Activated naive CD4-positive, alpha-beta T cell treated with Interleukin-2 at 50 U/mL for 16 hours (primary cell): ENCODE results near the gene MAD1L1.
"Not testable (repeated sequence)": the region's sequence is repeated elsewhere in the genome, so short reads cannot be mapped to it uniquely, and the experiment has no call there.

Source experiments
- DNase-seq: peaks from one replicate; pipeline ENCODE4 v3.0.0-alpha.2; 2020

MAD1L1 gene

DNA sequence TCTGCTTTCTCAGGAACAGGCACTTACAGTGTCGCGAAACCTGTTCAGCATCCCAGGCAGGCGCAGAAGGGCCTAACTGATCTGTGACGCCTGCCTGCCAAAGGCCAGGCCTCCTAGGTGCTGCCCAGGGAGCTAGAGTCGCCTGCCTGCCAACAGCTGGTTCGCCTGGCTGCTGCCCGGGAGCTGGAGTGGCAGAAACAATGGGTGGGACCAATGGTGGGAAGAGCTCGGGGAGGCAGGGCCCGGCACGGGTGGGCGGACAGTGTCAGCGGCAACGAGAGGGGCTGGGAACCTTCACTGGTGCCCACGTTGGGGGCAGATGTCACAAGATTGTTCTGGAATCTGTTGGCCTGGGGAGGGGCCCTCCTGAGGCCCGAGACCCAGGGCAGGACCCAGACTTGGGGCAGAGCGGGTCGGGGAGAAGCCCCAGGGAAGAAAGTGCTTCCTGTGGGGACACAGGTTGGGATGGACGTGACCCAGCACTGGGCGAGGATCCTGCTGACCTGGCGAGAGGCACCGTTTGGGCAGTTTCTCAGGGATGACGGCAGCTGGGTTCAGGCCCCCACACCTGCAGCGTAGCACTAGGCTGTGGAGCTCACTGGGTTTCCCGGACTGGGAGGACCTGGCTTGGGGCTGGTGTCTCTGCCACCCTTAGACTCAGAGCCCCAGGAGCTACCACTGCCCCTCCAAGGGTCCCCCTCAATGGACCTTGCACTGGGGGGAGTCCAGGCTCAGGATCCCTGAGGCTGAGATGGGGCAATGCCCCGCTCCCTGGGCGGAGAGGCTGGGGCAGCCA, 380.8 kb downstream of the MAD1L1 start:
- no peak for DNase-seq

DNA sequence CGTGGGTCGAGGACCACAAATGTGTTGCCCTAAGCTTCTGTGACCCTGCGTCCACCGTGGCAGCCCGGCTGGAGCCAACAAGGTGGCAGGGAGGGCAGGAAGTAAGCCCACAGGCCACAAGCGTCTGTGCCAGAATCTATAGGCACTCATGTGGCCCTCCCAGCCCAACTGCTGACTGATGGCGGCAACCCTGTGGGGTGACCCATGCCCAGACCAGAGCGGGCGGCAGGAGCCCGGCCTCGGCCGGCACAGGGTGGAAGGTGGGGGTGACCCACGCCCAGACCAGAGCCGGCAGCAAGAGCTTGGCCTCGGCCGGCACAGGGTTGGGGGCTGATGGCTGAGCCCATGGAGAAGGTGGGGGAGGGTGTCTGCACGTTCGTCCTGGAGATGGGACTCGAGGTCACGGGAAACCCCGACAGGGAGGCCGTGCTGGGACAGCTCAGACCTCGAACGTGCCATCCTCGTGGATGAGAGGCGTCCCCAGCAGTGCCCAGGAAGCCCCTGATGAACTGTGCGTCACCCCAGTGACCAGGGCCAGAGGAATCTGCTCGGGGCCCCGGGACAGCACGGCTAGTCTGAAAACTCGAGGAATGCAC, 381.7 kb downstream of the MAD1L1 start:
- DNase-seq, result no peak

DNA sequence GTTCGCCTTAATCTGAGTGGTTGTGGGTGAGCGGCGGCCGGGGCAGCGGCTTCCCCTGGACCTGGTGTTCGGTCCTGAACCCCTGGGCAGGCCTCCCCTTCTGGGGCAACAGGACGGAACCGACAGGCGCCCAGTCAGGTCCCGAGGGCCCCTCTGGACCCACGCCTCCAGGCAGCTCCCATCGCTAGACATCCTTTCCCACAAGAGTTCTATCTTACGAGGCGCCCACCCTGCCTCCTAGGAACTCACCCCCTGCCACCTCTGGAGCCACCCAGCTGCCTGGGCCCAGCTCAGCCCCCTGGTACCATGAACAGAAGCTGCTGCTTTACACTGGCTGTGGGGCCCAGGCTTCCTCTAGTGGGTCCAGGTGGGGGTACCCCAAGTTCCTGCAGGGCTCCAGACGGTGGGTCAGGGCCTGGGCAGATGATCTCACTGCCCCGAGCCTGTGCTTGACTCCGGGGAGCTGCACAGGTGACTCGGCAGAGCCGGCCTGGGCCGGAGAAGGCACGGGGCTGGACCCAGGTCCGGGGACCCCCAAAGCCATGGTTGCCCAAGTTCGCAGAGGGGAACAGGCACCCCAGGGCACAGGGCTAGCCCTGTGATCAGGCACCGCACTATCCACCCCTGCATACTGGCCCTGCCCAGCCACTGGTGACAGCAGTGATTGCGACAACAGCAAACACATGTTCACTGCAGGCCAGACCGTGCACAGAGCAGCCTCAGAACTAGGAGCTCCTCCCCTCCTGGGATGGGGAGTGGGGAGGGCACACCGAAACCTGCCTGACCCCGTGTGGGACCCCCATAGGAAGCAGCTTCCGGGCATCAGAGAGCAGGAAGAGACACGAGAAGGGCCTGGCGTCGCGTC, 382.4 kb downstream of the MAD1L1 start:
- DNase-seq, result no peak

GRCh38 chr7:1849351-1850041, 383.2 kb downstream of the MAD1L1 start:
- no peak for DNase-seq

DNA sequence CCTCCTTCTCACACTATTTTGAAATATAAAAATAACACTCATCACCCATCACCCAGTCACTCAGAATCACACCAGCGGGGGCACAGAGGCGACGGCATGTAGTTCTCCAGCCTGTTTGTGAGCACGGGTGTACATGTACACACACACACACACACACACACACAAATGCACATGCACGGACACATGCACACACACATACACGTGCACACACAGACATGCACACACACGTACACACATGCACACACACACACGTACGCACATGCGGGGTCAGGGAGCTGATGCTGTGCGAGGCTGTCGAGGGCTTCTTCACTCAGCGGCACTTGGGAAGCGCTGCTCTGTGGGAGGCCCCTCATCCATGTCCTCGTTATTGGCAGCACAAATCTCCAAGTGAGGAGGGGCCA, 383.8 kb downstream of the MAD1L1 start:
- no peak for DNase-seq

- no peak for DNase-seq
Observed at GRCh38 chr7:1848013-1848640, 384.6 kb downstream of the MAD1L1 start.

DNA sequence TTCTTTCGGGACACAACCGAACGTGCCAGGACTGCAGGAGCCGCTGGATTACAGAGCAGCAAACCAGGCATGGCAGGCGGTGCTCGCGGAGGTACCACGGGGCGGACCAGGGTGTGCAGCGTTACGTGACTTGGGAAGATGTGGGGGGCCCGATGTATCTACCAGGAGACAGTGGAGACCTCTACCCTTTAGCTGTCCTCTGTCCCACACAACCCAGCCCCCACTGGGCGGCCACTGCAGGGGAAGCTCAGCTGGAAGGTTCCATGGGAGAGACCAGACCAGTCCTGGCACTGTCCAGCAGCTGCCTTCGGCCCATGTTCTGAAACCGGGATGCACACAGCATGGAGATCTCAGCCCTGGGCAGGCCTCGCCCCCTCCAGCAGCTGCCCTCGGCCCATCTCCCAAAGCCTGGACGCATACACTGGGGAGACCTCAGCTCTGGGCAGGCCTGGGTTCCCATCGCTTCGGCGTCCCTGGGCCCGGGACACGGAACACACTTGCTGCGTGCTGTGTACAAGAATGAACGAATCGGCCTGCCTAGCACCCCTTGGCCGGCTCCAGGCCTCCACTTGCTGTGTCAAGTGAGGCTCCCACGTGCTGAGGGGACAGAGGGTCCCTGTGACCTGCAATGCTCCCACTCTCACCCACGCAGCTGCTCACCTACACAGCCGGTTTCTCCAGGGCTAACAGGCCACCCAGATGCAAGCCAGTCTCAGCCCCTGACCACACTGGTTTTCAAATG, 385.3 kb downstream of the MAD1L1 start:
- no peak for DNase-seq

DNA sequence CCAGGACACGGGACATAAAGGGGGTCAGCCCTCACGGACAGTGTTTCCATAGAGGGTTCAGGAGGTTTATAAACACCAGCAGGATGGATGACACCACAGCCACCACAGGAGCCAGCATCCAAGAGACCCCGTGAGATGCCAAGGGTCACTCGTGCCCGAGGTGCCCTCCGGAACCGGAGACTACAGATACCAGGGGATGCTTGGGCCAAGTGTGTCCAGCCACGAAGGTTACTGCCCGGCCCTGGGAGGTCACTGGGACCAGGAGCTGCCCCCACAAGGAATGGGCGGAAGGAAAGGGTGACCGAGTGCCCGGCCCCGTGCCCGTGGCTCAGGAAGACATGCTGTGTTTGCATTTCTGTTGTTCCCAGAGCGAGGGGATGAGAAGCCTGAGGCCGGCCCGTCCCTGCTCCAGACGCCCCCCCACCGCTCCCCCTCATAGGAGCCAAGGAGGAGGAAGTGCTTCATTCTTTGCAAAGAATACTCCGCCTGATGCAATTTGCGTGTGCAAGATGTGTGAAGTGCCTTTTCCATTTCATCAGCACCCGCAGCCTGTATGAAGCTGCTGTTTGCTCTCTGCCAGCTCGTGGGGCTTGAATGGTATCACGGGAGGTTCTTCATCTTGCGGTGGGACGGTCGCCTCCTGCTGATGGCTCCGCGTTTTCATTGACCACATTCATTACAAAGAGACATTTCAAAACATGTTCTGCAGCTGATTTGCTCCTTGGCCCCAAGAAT, 386.2 kb downstream of the MAD1L1 start:
- DNase-seq, result no peak

DNA sequence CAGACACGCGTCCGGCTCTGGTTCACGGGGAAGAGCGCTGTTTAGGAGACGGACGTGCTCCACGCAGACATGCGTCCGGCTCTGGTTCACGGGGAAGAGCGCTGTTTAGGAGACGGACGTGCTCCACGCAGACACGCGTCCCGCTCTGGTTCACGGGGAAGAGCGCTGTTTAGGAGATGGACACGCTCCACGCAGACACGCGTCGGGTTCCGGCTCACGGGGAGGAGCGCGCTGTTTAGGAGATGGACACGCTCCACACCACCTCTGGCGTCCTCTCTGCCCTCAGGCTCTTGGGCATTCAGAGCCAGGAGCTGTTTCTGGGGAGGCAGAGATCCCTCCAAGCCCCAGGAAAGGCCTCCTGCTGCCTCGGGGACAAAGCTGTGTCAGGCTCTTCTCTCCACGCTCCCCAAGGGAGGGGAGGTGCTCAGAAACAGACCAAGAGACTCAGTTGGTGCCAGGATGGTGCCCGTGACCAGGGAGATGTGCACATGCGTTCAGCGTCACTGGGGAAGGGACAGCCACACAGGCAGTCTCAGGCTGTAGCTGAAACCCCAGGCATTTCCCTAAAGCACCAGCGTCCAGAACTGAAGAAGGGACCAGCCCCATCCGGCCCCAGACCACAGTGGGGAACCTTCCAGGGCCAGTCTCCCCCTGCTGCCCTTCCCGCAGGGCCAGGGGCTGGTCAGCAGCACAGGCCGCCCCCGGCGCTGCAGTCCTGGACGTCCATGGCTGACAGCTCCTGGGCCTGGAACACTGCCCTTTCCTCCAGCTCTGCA, 387.0 kb downstream of the MAD1L1 start:
- no peak for DNase-seq

DNA sequence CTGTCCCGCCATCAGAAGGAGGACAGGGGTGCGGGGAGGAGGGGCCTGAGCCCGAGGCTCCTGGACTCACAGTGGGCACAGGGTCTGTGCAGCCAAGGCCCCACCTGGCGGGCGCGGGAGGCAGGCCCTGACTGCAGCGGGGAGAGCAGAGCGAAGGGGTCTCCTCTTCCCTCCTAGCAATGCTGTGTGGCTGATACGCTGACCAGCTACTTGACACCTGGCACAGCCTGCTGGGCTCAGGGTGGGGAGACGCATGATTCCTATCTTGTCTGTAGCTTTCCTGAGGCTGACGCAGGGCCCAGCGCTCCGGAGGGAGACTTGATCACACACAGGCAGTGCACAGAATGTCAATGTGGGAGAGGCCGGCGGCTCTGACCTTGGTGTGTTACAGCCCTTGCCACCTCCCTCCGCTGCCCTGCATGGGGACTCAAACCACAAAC, 387.8 kb downstream of the MAD1L1 start:
- no peak for DNase-seq

GRCh38 chr7:1844336-1844950, 388.3 kb downstream of the MAD1L1 start:
- DNase-seq, result no peak

DNA sequence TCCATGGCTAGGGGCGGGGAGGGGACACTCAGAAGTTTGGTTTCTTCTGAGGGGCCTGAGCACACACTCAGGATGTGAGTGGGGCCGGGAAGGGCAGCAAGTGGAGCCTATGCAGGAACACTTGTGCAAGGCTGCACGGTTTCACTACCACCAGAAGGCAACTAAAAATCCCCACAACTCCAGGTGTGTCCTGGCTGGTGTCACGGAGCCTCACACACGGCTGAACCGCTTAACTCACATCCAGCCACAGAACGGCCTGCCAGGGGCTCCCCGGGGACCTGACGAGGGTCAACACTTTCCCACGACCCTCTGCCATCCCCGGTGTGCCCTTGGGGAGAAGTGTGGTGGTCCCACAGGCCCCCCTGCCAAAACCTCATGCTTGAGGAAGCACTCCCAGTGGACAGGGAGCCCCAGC, 388.8 kb downstream of the MAD1L1 start:
- no peak for DNase-seq

- DNase-seq, result no peak
Observed at GRCh38 chr7:1843271-1843861, 389.4 kb downstream of the MAD1L1 start.

GRCh38 chr7:1842321-1843221, 390.2 kb downstream of the MAD1L1 start:
- no peak for DNase-seq

DNA sequence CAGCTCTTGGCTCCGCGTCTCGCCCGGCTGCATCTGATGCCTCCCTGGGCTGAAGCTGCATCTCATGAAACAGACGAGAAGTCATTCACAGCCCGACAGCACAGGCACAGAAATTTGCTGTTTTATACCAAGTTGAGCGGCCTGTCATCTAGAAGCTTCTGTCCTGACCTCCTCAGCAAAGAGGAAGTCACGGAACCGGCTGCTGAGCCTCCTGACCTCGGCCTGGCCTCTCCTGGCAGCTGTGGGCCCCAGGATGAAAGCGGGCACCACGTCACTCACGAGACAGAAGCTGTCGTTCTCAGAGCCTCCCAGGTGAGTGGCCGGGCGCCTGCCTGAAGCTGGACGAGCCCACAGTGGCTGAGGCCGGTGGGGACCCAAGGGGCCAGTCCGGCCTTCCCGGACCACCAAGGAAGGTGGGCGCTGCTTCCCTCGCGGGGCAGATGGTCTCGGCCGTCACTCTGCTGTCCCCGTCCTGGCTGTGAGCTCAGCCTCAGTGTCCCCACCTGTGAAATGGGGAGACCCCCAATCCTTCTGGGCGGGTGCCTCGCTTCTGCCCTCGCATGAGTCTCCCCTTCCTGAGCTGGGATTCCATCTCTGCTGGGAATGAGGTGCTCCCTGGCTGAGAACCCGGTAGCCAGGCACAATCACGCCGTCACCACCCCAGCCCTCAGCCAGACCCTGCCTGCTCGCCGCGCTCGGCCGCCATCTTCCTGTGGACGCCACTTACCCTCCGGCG, 391.3 kb downstream of the MAD1L1 start:
- DNase-seq, result not testable (repeated sequence)

DNA sequence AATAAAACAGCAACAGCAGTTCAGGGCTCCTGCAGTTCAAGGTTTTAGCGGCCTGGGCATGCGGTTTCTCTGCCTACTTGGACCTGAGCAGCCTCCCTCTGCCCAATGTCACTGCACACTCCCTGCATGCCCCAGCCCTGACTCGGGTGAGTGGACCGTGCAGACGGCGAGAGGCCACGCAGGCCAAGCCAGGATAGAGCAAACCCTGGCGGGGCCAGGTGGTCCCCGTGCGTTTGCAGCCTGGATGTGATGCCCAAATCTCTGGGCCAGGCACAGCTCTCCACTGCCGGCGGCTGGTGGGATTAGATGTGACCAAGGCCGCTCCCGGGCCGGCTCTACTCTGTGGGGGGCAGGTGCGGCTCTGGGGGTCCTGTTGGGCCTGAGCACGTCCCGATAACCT, 392.0 kb downstream of the MAD1L1 start:
- not testable (repeated sequence) for DNase-seq

DNA sequence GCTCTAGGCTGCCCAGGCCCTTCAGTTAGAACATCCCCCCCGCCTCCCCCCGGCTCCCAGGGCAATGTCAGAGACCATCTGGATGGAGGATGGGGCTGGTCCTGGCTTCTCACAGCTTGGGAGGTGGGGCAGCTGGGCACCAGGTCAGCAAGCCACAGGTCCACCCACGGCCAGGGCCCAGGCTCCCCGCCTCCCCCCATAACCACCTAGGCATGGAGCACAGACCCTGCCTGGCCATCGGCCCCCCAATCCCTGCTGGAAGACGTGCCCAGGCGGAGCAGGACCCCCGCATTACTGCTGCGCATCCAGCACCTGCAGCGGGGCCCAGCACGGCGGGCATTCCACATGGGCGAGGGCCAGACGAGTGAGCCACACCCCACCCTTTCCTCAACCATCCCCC, 393.0 kb downstream of the MAD1L1 start:
- DNase-seq, result no peak
